ENCODE results near the gene RTN1.

DNA sequence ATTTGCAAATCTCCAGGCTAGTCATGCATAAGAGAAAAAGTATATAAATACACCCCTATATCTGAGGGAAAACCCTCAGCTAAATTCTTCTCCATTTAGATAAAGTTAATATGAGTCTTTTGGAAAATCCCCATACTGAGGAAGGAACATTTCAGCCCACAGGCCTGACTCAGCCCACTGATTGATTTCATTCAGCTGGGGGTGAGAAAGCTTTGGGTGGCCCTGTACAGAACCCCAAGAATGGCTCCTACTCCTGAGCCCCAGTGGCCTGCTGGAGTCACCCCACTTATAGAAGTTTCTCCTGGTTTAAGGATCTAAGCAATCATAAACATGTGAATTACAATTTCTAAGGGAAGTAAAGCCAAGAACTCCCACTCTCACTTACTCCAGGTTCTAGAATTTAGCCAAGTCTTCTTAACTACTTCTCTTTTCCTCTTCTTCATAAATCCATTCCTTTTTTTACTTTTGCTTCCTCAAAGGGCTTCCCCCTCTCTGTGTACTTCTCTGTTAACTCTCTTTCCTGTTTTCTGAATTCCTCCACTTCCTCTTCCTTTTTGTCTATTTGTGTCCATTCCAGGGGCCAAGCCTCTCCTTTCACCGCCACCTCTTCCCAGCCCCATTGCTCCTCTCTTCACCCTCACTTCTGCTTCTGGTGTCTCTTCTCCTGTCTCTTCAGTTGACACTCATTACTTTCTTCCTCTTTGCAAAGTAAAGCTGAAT, 21.0 kb downstream of the RTN1 start:
- no peak for TF ChIP-seq CTCF (IDR thresholded peaks at IDR 0.05)
- no peak for TF ChIP-seq POLR2AphosphoS5 (IDR thresholded peaks at IDR 0.05; ENCODE audit: low read depth, low read length)

Data from Panc1 (cell line).